Measurements from ENCODE around the gene CD1C.
"Not testable (repeated sequence)": the region's sequence is repeated elsewhere in the genome, so short reads cannot be mapped to it uniquely, and the experiment has no call there.

Gene CD1C

DNA sequence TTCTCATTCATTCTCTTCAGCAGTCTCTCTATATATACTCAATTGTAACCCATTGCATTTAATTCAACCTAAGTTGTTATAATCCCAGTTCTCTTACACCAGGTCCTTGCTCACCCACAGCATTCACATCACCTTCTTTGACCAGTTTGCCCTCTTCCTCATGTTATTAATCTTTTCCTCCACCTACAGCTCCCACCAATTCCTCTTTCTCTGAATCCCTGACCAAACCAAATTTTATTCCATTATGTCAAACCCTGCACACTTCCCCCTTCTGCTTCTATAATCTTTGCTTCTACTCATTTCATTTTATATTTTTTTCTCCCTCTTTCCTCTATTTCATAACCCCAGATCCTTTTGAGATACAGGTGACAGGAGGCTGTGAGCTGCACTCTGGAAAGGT, 34.1 kb upstream of the CD1C start:
- no peak overlapping the region for H3K9ac ChIP-seq (ENCODE audit: low read length)
- no peak overlapping the region for H3K27ac ChIP-seq (ENCODE audit: low read depth, low read length, poor library complexity, severe bottlenecking)
- H3K9me2 ChIP-seq (ENCODE audit: low read depth, low read length): no peaks in the 10 kb centered on the region
- no peaks in the 10 kb centered on the region for H3K9me3 ChIP-seq (ENCODE audit: low read length)
- no peaks in the 10 kb centered on the region for H3F3A ChIP-seq (ENCODE audit: insufficient read depth, low read length)
- H4K20me1 ChIP-seq (ENCODE audit: insufficient read depth, low read length): no peaks in the 10 kb centered on the region
- no peaks in the 10 kb centered on the region for H3K27me3 ChIP-seq (ENCODE audit: insufficient read depth, low read length)
- H3K36me3 ChIP-seq (ENCODE audit: insufficient read depth, low read length): no peaks in the 10 kb centered on the region
- no peak overlapping the region for H3K4me2 ChIP-seq (ENCODE audit: low read length)
- H3K4me1 ChIP-seq (ENCODE audit: insufficient read depth, low read length, severe bottlenecking): no peaks in the 10 kb centered on the region
- TF ChIP-seq EZH2 (IDR thresholded peaks at IDR 0.05; ENCODE audit: borderline replicate concordance, low read length): no peak
- TF ChIP-seq, protein P1, sequence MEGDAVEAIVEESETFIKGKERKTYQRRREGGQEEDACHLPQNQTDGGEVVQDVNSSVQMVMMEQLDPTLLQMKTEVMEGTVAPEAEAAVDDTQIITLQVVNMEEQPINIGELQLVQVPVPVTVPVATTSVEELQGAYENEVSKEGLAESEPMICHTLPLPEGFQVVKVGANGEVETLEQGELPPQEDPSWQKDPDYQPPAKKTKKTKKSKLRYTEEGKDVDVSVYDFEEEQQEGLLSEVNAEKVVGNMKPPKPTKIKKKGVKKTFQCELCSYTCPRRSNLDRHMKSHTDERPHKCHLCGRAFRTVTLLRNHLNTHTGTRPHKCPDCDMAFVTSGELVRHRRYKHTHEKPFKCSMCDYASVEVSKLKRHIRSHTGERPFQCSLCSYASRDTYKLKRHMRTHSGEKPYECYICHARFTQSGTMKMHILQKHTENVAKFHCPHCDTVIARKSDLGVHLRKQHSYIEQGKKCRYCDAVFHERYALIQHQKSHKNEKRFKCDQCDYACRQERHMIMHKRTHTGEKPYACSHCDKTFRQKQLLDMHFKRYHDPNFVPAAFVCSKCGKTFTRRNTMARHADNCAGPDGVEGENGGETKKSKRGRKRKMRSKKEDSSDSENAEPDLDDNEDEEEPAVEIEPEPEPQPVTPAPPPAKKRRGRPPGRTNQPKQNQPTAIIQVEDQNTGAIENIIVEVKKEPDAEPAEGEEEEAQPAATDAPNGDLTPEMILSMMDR (IDR thresholded peaks at IDR 0.05; ENCODE audit: low read length): no peak
- H3K4me3 ChIP-seq (ENCODE audit: low read depth, low read length, poor library complexity, severe bottlenecking): no peak overlapping the region
- no peaks in the 10 kb centered on the region for H3K79me2 ChIP-seq (ENCODE audit: insufficient read depth, low read length)
- no peak overlapping the region for H2AFZ ChIP-seq (ENCODE audit: low read length)

DNA sequence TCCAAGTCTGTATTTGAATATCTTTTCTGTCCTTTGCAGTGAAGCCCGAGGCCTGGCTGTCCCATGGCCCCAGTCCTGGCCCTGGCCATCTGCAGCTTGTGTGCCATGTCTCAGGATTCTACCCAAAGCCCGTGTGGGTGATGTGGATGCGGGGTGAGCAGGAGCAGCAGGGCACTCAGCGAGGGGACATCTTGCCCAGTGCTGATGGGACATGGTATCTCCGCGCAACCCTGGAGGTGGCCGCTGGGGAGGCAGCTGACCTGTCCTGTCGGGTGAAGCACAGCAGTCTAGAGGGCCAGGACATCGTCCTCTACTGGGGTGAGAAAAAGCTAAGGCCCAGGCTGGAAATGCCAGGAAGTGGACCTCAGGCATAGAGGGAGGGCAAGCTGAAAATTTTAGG, 33.0 kb upstream of the CD1C start:
- not testable (repeated sequence) for H2AFZ ChIP-seq (ENCODE audit: low read length); H4K20me1 ChIP-seq (ENCODE audit: insufficient read depth, low read length); H3K79me2 ChIP-seq (ENCODE audit: insufficient read depth, low read length); H3K4me2 ChIP-seq (ENCODE audit: low read length); H3K9ac ChIP-seq (ENCODE audit: low read length); H3K4me1 ChIP-seq (ENCODE audit: insufficient read depth, low read length, severe bottlenecking); H3F3A ChIP-seq (ENCODE audit: insufficient read depth, low read length); H3K9me3 ChIP-seq (ENCODE audit: low read length); H3K27me3 ChIP-seq (ENCODE audit: insufficient read depth, low read length); H3K4me3 ChIP-seq (ENCODE audit: low read depth, low read length, poor library complexity, severe bottlenecking); H3K36me3 ChIP-seq (ENCODE audit: insufficient read depth, low read length); H3K27ac ChIP-seq (ENCODE audit: low read depth, low read length, poor library complexity, severe bottlenecking); H3K9me2 ChIP-seq (ENCODE audit: low read depth, low read length)

DNA sequence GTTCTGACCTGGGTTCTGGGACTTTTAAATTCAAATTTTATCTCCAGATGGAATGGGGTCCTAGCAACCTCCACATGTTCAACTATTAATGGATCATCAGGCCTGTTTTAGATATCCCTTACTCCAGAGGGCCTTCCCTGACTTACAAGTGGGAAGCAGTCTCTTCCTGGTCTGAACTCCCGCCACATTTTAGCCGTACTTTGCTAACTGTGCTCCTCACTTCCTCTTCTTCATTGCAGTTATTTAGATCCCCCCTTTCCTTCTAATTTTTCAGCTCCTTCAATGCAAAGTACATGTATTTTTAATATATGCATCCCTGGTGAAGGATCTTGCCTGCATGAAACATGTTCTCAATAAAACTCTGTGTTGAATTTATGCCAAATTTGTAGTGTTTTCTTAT, 31.8 kb upstream of the CD1C start:
- Histone ChIP-seq H3K27me3 (ENCODE audit: insufficient read depth, low read length) (no peaks in the 10 kb centered on the region), H3K4me2 (ENCODE audit: low read length) (no peak overlapping the region), H3K4me3 (ENCODE audit: low read depth, low read length, poor library complexity, severe bottlenecking) (no peak overlapping the region), H2AFZ (ENCODE audit: low read length) (no peak overlapping the region), H3K79me2 (ENCODE audit: insufficient read depth, low read length) (no peaks in the 10 kb centered on the region), H3K9me3 (ENCODE audit: low read length) (no peaks in the 10 kb centered on the region), H3K4me1 (ENCODE audit: insufficient read depth, low read length, severe bottlenecking) (no peaks in the 10 kb centered on the region), H4K20me1 (ENCODE audit: insufficient read depth, low read length) (no peaks in the 10 kb centered on the region), H3K36me3 (ENCODE audit: insufficient read depth, low read length) (no peaks in the 10 kb centered on the region), H3K27ac (ENCODE audit: low read depth, low read length, poor library complexity, severe bottlenecking) (no peak overlapping the region), H3K9ac (ENCODE audit: low read length) (no peak overlapping the region), H3K9me2 (ENCODE audit: low read depth, low read length) (no peaks in the 10 kb centered on the region), H3F3A (ENCODE audit: insufficient read depth, low read length) (no peaks in the 10 kb centered on the region)
- TF ChIP-seq, protein P1 (IDR thresholded peaks at IDR 0.05; ENCODE audit: low read length): no peak
- no peak for TF ChIP-seq EZH2 (IDR thresholded peaks at IDR 0.05; ENCODE audit: borderline replicate concordance, low read length)

DNA sequence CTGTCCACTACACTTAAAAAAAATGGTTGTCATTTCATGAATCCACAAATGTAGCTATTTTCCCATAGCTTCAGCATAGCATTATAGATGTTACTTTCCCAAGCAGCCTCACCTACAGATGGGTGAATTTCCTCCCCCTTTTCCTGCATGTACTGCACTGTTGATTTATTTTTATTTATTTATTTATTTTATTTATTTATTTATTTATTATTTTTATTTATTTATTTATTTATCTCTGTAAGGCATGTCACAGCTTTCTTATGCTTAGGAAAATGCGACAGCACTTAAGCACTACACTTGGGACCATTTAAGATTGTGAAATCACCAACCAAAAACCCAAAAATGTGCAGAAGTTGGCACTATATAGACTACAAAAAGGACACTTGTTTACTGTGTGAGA, 30.6 kb upstream of the CD1C start:
- no peaks in the 10 kb centered on the region for H3K27me3 ChIP-seq (ENCODE audit: insufficient read depth, low read length)
- H4K20me1 ChIP-seq (ENCODE audit: insufficient read depth, low read length): no peaks in the 10 kb centered on the region
- no peaks in the 10 kb centered on the region for H3F3A ChIP-seq (ENCODE audit: insufficient read depth, low read length)
- H3K27ac ChIP-seq (ENCODE audit: low read depth, low read length, poor library complexity, severe bottlenecking): no peak overlapping the region
- H3K9me2 ChIP-seq (ENCODE audit: low read depth, low read length): no peaks in the 10 kb centered on the region
- no peaks in the 10 kb centered on the region for H3K9me3 ChIP-seq (ENCODE audit: low read length)
- H3K36me3 ChIP-seq (ENCODE audit: insufficient read depth, low read length): no peaks in the 10 kb centered on the region
- no peaks in the 10 kb centered on the region for H3K79me2 ChIP-seq (ENCODE audit: insufficient read depth, low read length)
- H2AFZ ChIP-seq (ENCODE audit: low read length): no peak overlapping the region
- no peaks in the 10 kb centered on the region for H3K4me1 ChIP-seq (ENCODE audit: insufficient read depth, low read length, severe bottlenecking)
- no peak overlapping the region for H3K9ac ChIP-seq (ENCODE audit: low read length)
- no peak overlapping the region for H3K4me3 ChIP-seq (ENCODE audit: low read depth, low read length, poor library complexity, severe bottlenecking)
- TF ChIP-seq EZH2 (IDR thresholded peaks at IDR 0.05; ENCODE audit: borderline replicate concordance, low read length): no peak
- TF ChIP-seq, protein P1 (IDR thresholded peaks at IDR 0.05; ENCODE audit: low read length): no peak
- no peak overlapping the region for H3K4me2 ChIP-seq (ENCODE audit: low read length)
